AML-193 (cell line): Measurements from ENCODE around the gene C11orf87.

Experiments
- DNase-seq, 2 experiments: peaks; one replicate each; lab custom pipeline; 2025; lab: John Stamatoyannopoulos, UW

C11orf87 gene

GRCh38 chr11:109421981-109422869, at the start of gene C11orf87:
Gene C11orf87, plus strand, starts transcription at chr11:109422190. Its CDS starts 1,444 bp downstream, at chr11:109423634.
- no peak for DNase-seq

- DNase-seq = no peak
Measured at GRCh38 chr11:109374032-109374431, 48.0 kb upstream of the C11orf87 start.

- no peak for DNase-seq
Measured at GRCh38 chr11:109374441-109374840, 47.5 kb upstream of the C11orf87 start.

DNA sequence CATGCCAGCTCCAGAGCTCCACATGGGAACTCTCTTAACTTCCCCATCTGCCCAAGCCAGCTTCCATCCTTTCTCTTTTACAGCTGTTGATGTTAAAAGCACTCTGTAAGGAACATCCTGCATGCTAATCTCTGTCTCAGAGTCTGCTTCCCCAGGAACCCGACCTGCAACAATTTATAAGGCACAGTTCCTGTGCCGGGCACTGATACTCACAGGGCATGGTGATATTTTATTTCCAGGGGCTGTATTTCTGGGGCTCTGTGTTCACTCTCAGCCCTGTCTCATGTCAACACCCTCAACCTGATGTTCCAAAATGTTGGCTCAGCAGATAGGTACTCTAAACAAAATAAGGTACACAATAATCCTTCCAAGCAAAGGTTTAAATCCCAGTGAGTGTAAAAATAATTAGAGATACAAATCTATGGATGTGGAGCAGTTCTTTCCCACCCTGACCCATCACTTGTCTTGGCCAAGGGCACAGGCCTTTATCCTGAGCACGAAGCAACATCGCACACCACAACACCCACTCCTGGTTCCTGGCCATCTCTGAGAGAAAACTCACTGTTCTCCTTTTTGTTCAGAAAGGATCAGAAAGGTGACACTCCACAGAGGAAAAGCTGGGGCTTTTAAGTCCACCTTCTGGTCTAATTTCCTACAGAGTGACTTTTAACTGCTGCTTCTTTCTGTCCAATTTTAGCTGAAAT, 44.8 kb upstream of the C11orf87 start:
- DNase-seq = no peak

DNA sequence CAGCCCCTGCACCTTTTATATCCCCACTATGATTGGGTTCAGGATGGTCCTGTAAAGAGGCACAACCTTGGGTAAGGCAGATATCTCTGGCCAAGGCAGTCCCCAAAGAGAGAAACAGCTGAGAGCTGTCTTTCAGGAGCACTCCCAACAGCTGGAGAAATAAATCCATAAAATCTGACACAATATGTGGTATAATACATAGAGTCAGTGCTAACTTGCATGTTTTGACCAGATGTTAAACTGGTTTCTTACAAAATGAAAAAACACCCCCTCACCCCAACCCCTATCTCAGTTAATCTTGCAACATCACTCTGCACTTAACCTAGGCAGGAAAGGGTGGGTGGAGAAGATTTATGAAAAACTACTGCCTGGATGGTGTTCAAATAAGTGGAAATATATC, 44.0 kb upstream of the C11orf87 start:
- no peak for DNase-seq

GRCh38 chr11:109383306-109383705, 38.7 kb upstream of the C11orf87 start:
- DNase-seq = no peak

GRCh38 chr11:109384873-109385272, 37.1 kb upstream of the C11orf87 start:
- DNase-seq = no peak

DNA sequence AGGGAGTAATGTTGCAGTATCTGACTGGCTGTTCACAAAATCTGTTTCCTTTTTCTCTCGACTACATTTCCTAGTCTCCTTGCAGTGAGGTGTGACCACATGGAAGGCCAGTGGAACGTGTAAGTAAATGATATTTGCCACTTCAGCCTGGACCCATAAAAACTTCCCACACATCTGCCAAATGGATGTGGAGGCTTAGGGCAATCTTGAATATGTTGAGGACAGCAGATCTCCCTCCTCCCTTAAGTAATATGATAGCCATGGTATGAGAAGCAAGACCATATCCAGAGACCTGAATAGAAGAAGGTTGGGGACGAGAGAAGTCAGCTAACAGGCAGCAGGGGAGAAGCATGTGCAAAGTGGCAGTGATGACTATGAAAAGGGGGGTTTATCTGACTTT, 33.0 kb upstream of the C11orf87 start:
- no peak for DNase-seq

GRCh38 chr11:109390752-109391151, 31.2 kb upstream of the C11orf87 start:
- DNase-seq = no peak

DNA sequence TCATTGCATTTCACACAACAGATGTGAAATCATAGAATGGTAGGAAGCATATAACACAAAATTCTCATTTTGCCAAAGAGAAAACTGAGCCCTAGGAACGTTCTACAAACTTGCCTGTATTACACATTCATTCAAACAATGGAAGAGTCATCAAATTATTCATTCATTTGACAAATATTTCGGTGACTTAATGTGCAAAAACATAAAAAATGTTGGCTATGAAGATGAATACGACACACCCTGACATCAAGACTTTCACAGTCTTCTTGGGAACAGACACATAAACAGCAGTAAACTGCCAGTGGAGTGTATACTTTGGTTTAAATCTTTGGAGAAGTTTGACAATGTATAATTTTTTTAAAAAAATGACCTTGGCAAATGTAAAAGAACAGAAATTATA, 20.4 kb upstream of the C11orf87 start:
- DNase-seq = no peak

DNA sequence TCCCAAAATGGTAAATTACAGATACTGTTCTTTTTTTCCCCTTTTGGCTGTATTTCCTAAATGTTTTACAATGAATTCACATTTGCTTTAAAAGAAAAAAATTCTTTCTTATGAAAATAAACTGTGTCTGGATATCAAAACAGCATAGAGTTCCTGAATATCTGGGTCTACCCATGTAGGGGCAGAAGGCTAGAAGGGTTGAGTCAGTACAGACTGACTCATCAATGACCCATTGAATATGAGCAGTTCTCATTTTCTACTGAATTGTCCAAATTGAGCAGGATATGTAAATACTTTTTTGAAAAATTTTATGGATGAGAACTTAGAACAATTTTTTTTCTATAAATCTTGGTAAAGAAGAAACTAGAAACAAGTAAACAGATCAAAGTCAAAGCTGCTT, 16.3 kb upstream of the C11orf87 start:
- no peak for DNase-seq

GRCh38 chr11:109416601-109417000, 5.4 kb upstream of the C11orf87 start:
- DNase-seq = no peak

DNA sequence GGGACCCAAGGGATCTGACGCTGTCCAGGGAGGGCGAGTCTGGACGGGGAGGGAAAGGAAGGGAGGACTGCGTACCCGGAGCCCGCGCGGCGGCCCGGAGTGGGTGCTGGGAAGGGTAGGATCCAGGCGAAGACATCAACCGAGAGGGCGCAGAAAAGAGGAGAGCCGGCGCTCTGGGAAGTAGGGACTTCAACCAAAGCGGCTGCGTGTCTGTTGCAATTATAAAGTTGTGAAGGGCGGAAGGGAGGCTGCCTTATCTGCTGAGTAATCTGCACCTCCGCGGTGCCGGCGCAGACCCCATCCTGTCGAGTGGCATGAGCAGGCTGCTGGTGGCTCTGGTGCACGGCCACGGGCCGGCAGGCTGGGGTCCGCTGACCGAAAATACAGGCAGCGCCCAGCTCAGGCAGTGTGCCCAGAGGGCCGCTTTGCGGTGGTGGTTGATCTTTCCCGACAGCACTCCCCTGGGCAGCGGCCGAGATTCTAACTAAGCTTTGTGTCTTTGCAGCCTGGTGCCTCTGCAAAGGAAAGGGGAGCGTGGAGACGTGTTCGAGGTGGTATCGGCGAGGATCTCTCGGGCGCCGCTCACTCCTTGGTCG, 978 bp downstream of the C11orf87 start:
- DNase-seq = no peak

DNA sequence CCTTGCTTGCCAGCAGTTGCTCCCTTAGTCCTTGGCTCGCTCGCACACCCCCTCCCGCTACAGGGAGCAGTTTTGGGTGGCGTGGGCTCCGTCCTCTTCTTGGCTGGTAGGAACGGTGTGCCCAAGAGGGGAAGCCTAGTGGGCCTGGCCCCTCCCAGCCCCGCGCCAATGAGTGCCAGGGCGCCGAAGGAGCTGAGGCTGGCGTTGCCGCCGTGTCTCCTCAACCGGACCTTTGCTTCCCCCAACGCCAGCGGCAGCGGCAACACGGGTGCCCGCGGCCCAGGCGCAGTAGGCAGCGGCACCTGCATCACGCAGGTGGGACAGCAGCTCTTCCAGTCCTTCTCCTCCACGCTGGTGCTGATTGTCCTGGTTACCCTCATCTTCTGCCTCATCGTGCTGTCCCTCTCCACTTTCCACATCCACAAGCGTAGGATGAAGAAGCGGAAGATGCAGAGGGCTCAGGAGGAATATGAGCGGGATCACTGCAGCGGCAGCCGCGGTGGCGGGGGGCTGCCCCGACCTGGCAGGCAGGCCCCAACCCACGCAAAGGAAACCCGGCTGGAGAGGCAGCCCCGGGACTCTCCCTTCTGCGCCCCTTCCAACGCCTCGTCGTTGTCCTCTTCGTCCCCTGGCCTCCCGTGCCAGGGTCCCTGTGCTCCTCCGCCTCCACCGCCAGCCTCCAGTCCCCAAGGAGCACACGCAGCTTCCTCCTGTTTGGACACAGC, 1.6 kb downstream of the C11orf87 start:
- DNase-seq = no peak

GRCh38 chr11:109424901-109425300, 2.9 kb downstream of the C11orf87 start:
- DNase-seq = no peak

- no peak for DNase-seq
Measured at GRCh38 chr11:109425554-109425953, 3.6 kb downstream of the C11orf87 start.

- DNase-seq = no peak
Measured at GRCh38 chr11:109426442-109427240, 4.7 kb downstream of the C11orf87 start.

DNA sequence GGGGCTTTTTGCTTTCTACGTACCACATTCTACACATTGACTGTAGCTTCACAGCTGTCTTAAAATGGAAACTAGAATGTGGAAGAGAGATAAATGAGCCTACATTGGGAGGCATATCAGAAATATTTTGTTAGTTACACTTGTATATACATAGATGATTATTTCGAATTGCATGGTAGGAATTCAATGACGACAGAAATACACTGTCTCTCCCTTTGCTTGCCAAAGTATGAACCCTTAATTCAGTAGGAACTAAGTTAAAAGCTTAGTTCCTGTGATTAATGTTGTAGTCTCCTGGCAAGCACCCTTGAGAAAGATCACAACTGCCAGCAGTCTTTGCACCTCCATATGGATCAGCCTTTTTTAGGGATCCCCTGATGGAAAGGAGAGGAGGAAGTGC, 10.1 kb downstream of the C11orf87 start:
- DNase-seq = no peak

GRCh38 chr11:109433753-109434256, 11.8 kb downstream of the C11orf87 start:
- no peak for DNase-seq

GRCh38 chr11:109435121-109435742, 13.2 kb downstream of the C11orf87 start:
- DNase-seq = no peak

DNA sequence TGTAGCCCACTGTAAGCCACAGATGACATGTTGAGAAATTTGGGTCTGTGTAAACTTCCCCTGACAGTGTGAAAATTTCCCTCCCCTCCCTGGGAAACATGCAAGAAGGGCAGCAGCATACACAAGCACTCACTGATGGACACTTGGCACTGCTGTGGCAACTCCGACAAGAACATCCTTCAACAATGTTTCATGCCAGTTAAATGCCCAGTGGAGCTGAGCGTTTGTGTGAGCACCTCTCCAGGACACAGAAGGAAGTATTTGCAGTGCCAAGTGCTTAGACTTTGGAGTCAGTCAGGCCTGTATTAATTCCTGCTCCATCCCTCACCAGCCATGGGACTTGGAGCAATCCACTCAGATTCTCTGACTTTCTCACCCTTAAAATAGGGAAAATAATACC, 17.7 kb downstream of the C11orf87 start:
- no peak for DNase-seq
